Gastroesophageal sphincter (tissue), 3 donors: Measurements from ENCODE around the gene IRF1.

ENCODE experiments used
- CTCF ChIP-seq, 4 experiments: fragments of 200-600 bp in 2 of 4; fragments of 450-650 bp in 2 of 4; sonication (generic) in 1 of 4; IDR thresholded peaks; one replicate each; pipeline ENCODE4 v1.5.1; 2017 to 2019; ENCODE audit warnings: antibody characterized with exemption in 4 of 4, mild to moderate bottlenecking in 2 of 4, moderate library complexity in 2 of 4
- POLR2AphosphoS5 ChIP-seq: sonication (generic); formaldehyde crosslinking; IDR thresholded peaks from one replicate; pipeline ENCODE4 v1.6.1; 2017; ENCODE audit warnings: antibody characterized with exemption

DNA sequence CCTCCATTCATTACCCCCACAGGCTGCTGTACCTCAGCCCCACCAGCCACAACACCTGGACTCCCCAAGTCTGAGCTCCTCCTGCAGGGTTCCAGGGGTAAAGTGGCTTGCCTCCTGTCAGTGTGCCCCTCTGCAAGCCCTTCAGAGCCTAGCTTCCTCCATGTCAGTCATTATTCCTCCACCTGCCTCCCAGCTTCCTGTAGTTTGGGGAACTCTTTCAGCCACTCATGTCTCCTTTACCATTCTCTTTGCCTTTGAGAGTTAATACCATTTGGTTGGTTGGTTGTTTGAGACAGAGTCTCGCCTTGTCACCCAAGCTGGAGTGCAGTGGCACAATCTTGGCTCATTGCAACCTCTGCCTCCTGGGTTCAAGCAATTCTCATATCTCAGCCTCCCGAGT, 36.2 kb downstream of the IRF1 start:
- no peak for TF ChIP-seq CTCF (IDR thresholded peaks at IDR 0.05)
- TF ChIP-seq POLR2AphosphoS5, result no peak
